Parathyroid adenoma (tissue), 2 donors: ENCODE data around the gene MAVS.

Experiments used
- H2AFZ ChIP-seq: fragments of 300-600 bp; sonication (generic); one replicate; pipeline ENCODE4 v1.7.0; 2017; ENCODE audit warnings: antibody characterized with exemption, mild to moderate bottlenecking
- H3K27ac ChIP-seq: fragments of 300-600 bp; sonication (generic); one replicate; pipeline ENCODE4 v1.7.0; 2017
- H3K27me3 ChIP-seq: fragments of 300-600 bp; sonication (generic); one replicate; pipeline ENCODE4 v1.7.0; 2017; ENCODE audit warnings: low read length; ENCODE audit not compliant: control insufficient read depth, insufficient read depth
- H3K36me3 ChIP-seq: fragments of 300-600 bp; sonication (generic); one replicate; pipeline ENCODE4 v1.7.0; 2017; ENCODE audit warnings: low read length; ENCODE audit not compliant: control insufficient read depth, insufficient read depth
- H3K4me1 ChIP-seq: fragments of 300-600 bp; sonication (generic); one replicate; pipeline ENCODE4 v1.7.0; 2017; ENCODE audit warnings: control low read depth
- H3K4me2 ChIP-seq: fragments of 300-600 bp; sonication (generic); one replicate; pipeline ENCODE4 v1.7.0; 2017; ENCODE audit warnings: low read length
- H3K4me3 ChIP-seq: fragments of 300-600 bp; sonication (generic); one replicate; pipeline ENCODE4 v1.7.0; 2017; ENCODE audit warnings: low read depth, low read length
- H3K79me2 ChIP-seq: fragments of 300-600 bp; sonication (generic); one replicate; pipeline ENCODE4 v1.7.0; 2017; ENCODE audit warnings: control low read depth
- H3K9ac ChIP-seq: fragments of 300-600 bp; sonication (generic); one replicate; pipeline ENCODE4 v1.7.0; 2017; ENCODE audit warnings: mild to moderate bottlenecking
- H3K9me3 ChIP-seq: fragments of 300-600 bp; sonication (generic); one replicate; pipeline ENCODE4 v1.7.0; 2017; ENCODE audit warnings: low read length; ENCODE audit not compliant: control insufficient read depth
- TF ChIP-seq, protein P1 (sequence below): fragments of 300-600 bp; sonication (generic); IDR thresholded peaks from one replicate; pipeline ENCODE4 v1.7.0; 2017; ENCODE audit warnings: antibody characterized with exemption, mild to moderate bottlenecking
- donor health status: primary hyperparathyroidism.

The MAVS gene

DNA sequence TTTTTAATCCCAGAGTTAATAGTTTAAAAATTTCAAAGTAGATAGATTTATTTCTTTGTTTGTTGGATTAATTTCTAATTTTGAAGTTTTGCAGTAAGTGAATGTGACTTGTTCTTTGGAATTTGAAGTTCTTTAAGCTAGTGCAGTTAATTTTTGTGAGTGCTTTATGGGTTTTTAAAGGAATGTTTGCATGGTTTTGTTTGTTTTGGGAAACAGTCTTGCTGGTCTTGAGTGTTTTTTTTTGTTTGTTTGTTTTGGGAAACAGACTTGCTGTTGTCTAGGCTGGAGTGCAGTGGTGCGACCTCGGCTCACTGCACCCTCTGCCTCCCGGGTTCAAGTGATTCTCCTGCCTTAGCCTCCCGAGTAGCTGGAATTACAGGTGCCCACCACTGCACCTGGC lies 52.0 kb downstream of the MAVS start:
- H3K9me3 ChIP-seq: no peaks in the 10 kb centered on the region
- H3K27me3 ChIP-seq: no peaks in the 10 kb centered on the region
- TF ChIP-seq, protein P1, sequence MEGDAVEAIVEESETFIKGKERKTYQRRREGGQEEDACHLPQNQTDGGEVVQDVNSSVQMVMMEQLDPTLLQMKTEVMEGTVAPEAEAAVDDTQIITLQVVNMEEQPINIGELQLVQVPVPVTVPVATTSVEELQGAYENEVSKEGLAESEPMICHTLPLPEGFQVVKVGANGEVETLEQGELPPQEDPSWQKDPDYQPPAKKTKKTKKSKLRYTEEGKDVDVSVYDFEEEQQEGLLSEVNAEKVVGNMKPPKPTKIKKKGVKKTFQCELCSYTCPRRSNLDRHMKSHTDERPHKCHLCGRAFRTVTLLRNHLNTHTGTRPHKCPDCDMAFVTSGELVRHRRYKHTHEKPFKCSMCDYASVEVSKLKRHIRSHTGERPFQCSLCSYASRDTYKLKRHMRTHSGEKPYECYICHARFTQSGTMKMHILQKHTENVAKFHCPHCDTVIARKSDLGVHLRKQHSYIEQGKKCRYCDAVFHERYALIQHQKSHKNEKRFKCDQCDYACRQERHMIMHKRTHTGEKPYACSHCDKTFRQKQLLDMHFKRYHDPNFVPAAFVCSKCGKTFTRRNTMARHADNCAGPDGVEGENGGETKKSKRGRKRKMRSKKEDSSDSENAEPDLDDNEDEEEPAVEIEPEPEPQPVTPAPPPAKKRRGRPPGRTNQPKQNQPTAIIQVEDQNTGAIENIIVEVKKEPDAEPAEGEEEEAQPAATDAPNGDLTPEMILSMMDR: no peak
- H3K79me2 ChIP-seq: peaks cover 71% of the 10 kb centered on the region
- no peak overlapping the region for H2AFZ ChIP-seq
- H3K4me1 ChIP-seq: peaks cover 8% of the 10 kb centered on the region
- H3K4me2 ChIP-seq: no peak overlapping the region
- H3K9ac ChIP-seq: no peak overlapping the region
- no peaks in the 10 kb centered on the region for H3K36me3 ChIP-seq
- H3K27ac ChIP-seq: no peak overlapping the region
- H3K4me3 ChIP-seq: no peak overlapping the region

DNA sequence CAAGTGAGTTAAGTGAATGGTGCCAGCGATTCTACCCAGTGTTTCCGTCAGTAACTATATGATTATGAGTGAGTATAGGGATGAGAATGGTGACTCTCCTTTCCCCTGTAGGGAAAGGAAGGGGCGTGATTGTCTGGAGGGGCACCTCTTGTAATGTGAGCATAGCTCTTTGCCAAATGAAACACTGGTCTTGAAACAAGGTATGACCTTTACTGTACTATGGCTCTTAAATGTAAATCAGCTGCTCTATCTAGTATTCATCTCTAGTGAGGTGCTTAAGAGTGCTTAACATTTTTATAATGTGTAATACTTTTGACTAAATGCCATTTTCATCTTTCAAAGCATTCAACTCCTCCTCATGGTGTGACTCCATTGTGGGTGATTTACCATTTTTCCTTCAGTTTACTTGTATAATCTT lies 53.6 kb downstream of the MAVS start:
- Histone ChIP-seq H2AFZ (no peak overlapping the region), H3K36me3 (no peaks in the 10 kb centered on the region), H3K9ac (no peak overlapping the region), H3K9me3 (no peaks in the 10 kb centered on the region), H3K79me2 (peaks cover 72% of the 10 kb centered on the region), H3K4me1 (peaks cover 11% of the 10 kb centered on the region), H3K4me3 (no peak overlapping the region), H3K27me3 (no peaks in the 10 kb centered on the region), H3K27ac (no peak overlapping the region), H3K4me2 (no peak overlapping the region)
- TF ChIP-seq, protein P1: no peak

GRCh38 chr20:3901028-3901705 lies 54.5 kb downstream of the MAVS start:
- Histone ChIP-seq H3K27ac (no peak overlapping the region), H3K4me1 (peaks cover 11% of the 10 kb centered on the region), H3K27me3 (no peaks in the 10 kb centered on the region)

GRCh38 chr20:3901706-3902440 lies 55.2 kb downstream of the MAVS start:
- H3K4me2 ChIP-seq: no peak overlapping the region
- H3K4me3 ChIP-seq: no peak overlapping the region
- no peak overlapping the region for H3K27ac ChIP-seq
- no peaks in the 10 kb centered on the region for H3K36me3 ChIP-seq
- H3K27me3 ChIP-seq: no peaks in the 10 kb centered on the region
- H3K4me1 ChIP-seq: peaks cover 11% of the 10 kb centered on the region
- H2AFZ ChIP-seq: no peak overlapping the region
- no peaks in the 10 kb centered on the region for H3K9me3 ChIP-seq
- peaks cover 62% of the 10 kb centered on the region for H3K79me2 ChIP-seq
- TF ChIP-seq, protein P1: no peak
- no peak overlapping the region for H3K9ac ChIP-seq

More at GRCh38 chr20:3901028-3901705, 54.5 kb downstream of the MAVS start:
- Histone ChIP-seq H2AFZ (no peak overlapping the region), H3K36me3 (no peaks in the 10 kb centered on the region), H3K4me2 (no peak overlapping the region), H3K9me3 (no peaks in the 10 kb centered on the region), H3K9ac (no peak overlapping the region), H3K4me3 (no peak overlapping the region), H3K79me2 (peaks cover 69% of the 10 kb centered on the region)
- TF ChIP-seq, protein P1: no peak
